HG03565 (cell line): ENCODE results near the gene SRPX2.

ENCODE experiments used
- ATAC-seq: cut with Tn5 transposase; IDR thresholded peaks from one replicate; pipeline ENCODE4 v1.9.1; 2021; ENCODE audit warnings: mild to moderate bottlenecking, moderate library complexity; ENCODE audit not compliant: unreplicated experiment

SRPX2 gene, protein sequence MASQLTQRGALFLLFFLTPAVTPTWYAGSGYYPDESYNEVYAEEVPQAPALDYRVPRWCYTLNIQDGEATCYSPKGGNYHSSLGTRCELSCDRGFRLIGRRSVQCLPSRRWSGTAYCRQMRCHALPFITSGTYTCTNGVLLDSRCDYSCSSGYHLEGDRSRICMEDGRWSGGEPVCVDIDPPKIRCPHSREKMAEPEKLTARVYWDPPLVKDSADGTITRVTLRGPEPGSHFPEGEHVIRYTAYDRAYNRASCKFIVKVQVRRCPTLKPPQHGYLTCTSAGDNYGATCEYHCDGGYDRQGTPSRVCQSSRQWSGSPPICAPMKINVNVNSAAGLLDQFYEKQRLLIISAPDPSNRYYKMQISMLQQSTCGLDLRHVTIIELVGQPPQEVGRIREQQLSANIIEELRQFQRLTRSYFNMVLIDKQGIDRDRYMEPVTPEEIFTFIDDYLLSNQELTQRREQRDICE

DNA sequence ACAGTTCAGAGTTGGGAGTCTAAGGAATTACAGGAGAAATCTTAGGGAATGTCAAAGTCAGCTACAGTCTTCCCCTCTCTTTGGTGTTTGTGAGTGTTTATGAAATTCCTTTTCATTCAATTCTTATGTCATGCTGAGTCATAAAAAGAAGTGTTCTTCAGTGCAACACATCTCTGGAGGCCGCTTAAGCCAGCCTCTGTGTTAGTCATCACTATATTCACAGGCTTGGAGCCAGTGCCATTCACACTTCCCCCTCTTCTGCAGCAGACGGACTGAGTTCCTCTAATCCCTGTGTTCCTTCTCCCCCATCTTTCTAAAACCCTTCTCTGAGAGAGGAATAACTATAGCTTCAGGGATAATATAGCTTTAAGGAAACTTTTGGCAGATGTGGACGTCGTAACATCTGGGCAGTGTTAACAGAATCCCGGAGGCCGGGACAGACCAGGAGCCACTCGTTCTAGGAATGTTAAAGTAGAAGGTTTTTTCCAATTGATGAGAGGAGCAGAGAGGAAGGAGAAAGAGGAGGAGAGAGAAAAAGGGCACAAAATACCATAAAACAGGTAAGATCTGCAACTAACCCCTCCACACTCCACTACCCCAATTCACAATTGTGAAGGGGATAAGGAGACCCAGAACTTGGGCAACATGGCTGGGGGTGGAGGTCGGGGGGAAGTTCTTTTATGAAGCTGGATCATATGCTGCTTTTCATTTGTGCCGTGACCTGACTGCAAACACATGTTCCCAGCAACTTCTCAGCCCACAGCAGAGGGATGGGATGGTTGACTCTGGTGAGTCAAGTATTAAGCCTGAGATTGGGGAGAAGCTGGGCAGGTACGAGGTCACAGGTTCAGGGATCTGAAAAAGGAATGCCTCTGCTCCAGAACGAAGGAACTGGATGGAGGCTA is at the start of gene SRPX2:
Gene SRPX2, plus strand, starts transcription at position 244 of the 905 bp plus-strand sequence. CDS start 2,124 bp downstream, outside the sequence.
- ATAC-seq: no peak

DNA sequence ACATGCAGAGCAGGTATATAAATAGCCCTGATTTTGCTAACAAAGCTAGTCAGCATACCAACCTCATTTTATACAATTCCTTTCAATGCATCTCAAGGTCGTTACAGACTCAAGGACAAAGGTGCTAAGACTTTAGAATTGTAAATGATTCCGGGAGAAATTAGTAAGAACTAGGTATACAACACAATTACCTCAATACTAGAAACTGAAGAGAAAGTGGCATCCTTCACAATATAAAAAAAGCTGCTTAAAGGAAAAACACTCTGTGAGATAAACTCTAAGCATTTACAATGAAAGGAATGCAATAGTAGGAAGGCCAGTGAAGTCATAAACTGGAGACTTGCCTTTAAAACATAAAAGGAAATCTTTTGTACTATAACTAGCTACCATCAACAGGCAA is 47.4 kb upstream of the SRPX2 start:
- ATAC-seq: no peak

DNA sequence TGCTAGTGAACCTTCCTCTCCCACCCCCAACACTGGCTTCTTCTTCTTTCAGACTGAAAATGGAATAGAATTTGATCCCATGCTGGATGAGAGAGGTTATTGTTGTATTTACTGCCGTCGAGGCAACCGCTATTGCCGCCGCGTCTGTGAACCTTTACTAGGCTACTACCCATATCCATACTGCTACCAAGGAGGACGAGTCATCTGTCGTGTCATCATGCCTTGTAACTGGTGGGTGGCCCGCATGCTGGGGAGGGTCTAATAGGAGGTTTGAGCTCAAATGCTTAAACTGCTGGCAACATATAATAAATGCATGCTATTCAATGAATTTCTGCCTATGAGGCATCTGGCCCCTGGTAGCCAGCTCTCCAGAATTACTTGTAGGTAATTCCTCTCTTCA is 44.5 kb upstream of the SRPX2 start:
- ATAC-seq: no peak

DNA sequence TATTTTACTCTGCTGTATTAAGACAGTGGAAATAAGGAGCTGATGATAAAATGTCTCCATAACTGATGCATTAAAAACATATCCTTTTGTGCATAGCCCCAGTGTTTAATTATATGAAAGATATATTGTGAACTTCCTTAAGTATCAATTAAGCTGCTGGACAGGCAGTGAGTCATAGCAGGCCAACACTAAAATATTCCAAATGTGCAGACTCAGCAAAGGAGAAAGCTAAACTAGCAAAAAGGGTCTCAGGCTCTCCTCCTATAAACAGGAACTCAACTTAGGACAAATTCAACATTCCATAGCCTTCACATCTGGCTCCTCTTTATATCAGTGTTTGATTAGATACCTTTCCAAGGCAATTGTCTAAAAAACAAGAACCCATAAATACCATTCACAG is 43.7 kb upstream of the SRPX2 start:
- no peak for ATAC-seq

DNA sequence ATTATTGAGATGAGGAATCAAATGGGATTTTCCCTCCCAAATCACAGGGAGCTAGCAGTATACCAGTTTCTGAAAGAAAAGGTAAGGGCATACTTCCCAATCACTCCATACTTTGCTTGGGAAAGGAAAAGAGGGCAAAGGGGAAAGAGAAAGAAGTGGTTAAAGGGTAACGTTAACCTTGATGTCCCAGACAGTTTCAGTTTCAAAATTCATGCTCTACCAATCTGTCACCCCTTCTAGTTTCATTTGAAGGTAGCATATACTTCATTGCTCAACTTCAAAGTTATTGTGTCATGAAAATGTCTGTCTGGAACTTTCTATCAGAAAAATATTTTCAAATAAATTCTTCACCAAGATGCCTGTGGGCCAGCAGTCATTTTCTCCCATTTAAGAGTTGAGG is 43.2 kb upstream of the SRPX2 start:
- no peak for ATAC-seq

DNA sequence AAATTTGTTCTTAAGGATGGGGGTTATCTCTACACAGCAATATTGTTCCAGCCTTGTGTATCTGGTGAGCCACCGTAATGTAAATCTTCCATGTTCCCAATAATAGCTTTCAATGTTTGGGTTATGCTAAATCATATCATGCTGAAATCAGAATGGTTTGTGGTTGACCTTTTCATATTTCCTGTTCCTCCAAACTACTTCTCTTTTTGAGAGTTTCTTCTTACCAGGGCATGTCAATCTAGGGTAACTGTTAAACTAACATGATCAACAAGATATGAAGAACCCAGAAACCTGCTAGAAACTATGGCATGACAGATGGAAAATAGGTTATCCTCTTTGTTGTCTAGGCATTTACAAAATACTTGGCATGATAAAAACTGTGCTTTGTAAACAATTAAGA is 37.2 kb upstream of the SRPX2 start:
- peak; percentile 61 for ATAC-seq

DNA sequence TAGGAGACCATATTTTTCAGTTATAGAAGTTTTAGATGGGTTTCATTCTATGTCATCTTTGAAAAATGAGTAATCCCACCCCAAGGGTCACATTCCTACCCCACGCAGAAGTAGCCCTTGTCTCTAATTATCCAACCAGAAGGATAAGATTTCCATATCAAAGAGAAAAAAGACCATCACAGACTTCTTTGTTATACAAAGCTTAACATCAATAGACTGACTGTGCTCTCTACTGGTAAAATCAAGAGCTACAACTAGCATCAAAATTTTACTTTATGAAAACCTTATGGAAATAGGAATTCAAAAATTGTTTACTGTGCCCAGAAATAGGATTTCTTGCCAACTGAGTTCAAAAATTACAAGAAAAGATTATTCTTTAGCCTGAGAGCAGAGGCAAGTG is 34.4 kb upstream of the SRPX2 start:
- ATAC-seq: no peak

DNA sequence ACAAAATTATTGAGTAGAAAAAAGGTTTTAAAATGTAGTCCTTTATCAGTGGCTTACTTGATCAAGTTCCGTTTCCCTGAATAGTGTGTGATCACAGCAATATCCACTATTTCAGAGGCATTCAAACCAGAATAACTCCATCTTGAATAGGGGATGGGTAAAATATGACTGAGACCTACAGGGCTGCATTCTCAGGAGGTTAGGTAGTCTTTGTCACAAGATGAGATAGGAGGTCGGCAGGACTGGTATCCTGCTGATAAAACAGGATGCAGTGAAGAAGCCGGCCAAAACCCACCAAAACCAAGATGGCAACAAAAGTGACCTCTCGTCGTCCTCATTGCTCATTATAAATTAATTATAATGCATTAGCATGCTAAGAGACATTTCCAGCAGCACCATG is 32.0 kb upstream of the SRPX2 start:
- no peak for ATAC-seq

DNA sequence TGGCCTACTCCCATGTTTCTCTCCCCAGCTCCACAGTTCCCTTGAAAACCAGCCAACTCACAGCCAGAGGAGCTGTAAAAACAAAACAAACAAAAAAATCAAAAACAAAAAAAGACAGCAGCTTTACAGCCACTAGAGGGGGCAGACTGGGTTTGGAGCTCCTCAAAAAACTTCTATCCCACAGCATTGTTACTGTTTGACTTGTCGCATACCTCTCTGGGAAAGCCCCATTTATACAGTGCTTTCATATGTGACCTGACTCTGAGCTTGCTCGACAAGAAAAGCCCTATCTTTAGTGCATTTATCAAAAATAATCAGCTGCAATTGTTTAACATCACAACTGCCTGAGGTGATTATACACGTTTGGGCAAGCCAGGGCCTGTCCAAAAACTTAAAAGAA is 29.0 kb upstream of the SRPX2 start:
- peak; percentile 100 for ATAC-seq

DNA sequence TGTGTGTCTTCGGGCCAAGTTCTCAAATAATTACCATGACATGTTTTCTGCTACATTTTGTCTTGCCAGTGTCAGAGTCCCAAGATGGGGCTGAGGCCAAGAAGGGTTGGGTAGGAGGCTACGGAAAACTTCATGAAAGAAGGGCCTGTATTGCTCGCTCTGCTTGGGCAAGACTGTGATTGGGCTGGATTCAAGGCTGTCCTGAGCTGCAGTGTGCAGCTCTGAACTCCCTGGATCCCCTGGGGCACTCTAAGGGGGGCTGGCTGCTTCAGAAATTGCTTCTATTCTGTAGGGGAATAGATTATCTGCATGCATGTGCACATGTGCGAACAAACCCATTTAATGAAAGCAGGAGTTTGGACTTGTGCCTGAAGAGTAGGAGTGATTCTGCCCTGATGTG is 21.0 kb upstream of the SRPX2 start:
- ATAC-seq: no peak

DNA sequence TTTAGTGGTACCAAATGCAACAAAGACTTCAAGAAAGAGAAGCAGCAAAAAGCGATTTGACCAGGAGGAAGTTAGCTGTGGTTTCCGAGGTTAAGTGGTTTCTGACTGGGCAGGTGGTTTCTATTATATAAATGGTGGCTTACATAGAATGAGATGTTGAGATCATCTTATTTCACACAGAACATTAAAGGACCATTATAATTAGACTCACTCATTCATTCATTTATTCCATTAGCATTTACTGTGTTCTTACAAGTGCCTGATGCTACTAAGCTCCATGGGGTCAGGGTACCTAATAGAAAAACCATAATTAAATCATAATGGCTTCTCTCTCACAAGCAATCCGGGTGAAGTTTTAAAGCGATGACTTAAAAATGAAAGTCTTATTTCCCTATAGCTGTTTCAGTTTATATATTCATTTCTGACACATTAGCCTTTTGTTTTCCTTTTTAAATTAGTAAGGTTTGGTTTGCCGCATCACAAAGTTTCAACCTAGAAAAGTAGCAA is 18.0 kb upstream of the SRPX2 start:
- ATAC-seq: peak; percentile 93

DNA sequence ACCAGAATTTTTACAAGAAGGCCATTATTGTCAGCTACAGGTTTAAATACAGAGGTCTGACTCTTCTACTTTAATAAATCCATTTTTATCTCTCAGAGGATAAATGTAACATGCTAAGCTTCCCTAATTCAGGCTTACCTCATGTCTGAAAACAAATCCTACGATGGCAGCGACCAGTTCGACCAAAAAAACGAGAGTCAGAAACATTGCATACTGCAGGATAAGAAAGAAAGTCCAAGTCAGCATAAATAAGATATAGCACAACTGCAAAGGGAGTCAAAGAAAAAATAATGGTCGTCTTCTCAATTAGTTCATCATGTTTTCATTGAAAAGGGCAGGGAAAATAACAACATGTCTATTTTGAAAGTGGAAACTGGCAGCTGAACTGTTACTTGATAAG is 9.0 kb upstream of the SRPX2 start:
- no peak for ATAC-seq

DNA sequence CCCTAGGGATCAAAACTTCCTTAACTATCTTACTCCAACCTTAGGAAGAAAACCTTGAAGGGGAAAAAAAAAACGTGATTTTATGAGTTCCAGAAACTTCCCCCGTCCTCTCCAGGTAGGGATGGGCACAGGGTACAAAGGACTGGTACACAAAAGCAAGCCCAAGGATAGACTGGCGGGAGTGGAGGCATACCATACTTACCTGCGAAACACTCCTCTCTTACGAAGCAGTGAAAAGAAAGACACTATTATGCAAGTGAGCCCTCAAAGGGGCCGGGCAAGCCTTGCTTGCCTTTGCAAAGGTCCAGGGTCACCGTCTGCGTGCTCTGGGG is 8.0 kb upstream of the SRPX2 start:
- ATAC-seq: no peak

DNA sequence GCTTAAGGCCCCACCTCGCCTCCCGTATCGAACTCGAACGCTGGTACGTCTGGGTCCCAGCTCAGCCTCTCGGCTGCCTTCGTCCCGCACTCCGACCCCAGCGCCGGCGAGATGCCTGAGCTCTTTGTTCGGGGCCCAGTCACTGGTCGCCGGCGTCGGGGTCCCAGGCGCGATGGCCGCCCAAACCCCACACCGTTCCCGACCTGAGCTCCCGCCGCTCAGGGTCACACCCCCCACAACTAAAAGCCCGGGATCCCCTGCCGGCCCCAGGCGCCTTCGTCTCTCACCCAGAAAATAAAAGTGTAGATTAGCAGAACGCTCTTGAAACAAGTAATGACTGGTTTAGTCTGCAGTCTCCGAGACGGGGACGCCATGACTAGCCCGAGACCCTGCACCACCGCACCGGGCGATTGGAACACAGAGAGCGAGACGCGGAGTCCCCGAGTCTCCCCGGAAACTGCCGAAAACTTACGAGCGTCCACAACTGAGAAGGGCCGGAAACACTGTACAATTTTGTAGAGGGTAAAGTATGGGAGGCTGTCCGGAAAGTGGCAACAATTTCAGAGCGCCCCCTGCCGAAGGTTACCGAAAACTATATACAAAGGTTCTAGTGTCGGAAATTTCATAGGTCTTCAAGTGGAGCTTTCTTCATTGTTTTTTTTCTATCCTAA is 7.5 kb upstream of the SRPX2 start, which contains the start of gene TSPAN6:
Gene TSPAN6, minus strand, starts transcription at position 486 of the 671 bp plus-strand sequence. Its CDS starts 112 bp downstream, at position 374.
- peak; percentile 96 for ATAC-seq

DNA sequence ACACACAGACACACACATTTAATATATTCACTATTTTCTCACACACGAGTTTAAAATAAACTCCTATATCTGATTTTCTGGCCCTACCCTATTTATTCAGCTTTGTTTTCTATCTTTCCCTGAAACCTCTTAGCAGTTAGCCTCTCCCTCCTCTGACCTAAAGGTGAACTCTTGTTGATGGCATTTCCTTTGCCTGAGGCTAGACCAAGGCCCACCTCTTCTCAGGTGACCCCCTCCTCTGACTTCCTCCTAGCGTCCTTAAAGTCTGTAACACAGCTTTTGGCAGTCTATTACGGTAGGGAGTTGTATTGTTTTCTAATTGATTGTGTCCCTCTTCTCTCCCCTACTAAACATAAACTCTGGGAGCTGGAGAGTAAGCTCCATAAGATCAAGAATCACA is 1.7 kb upstream of the SRPX2 start:
- no peak for ATAC-seq

DNA sequence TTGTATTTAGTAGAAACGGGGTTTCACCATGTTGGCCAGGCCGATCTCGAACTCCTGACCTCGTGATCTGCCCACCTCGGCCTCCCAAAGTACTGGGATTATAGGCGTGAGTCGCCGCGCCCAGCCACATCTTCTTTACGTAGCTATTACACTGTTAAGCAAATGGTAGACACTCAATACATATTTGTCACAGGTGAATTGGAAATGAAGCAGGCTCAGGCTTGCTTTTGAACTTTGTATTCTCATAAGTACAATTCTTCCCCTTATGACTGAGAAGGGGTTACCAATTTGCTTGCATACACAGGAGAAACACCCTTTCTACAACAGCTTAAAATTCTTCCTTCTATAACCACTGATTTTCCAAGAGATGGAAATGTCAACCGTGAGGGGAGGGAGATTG is 787 bp upstream of the SRPX2 start:
- ATAC-seq: no peak

DNA sequence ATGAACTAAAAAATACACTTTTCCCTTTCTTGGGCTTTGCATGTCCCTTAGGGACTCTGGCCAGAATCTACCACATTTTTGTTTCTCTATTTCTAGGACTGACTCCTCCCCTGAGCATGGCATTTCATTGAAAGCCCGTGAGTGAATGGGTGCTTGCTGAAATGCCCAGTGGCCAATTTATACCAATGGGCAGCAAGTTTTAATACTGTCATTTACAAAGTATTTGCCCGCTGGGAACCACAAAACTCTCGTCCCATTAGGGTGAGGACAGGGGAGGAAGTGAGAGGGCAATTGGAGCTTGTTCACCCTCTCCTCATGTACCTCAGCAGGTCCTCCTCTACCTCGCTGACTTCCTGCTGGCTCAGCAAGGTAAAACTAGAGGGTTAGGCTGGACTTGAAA is 1.1 kb downstream of the SRPX2 start:
- no peak for ATAC-seq

DNA sequence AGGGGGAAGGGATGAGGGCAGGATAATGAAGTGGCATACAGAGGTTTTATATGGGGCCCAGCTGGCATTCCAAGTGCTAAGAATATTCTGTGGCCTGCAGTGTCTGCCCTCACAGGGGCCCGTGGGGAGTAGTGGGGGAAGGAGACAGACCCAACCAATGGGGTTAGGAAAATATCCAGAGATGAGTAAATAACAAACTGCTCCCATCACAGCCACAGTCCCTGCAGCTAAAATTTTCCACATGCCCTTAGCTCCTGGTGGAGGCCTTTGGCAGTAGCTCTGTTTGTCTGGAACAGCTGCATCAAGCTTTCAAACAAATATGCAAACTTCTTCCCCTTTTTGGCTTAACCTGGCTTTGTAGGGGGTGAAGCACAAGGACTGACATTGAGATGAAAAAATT is 3.1 kb downstream of the SRPX2 start:
- no peak for ATAC-seq

DNA sequence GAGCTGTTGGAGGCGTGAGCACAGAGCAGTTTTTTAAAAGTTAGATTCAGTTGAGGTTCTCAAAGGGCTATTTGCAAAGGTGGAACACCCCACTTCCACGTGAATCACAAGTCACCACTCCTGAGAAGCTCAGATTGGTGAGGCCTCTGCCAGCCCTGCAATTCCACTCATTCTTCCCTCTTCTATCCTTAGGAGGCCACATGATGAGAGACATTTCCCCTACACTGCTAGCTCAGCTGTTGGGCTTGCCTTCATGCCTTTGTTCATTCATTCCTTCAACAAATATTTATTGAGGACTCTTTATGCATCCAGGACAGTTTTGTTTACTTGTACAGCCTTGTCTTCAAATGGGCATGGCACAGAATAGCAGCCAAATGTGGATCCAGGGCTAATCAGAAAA is 3.7 kb downstream of the SRPX2 start:
- no peak for ATAC-seq

DNA sequence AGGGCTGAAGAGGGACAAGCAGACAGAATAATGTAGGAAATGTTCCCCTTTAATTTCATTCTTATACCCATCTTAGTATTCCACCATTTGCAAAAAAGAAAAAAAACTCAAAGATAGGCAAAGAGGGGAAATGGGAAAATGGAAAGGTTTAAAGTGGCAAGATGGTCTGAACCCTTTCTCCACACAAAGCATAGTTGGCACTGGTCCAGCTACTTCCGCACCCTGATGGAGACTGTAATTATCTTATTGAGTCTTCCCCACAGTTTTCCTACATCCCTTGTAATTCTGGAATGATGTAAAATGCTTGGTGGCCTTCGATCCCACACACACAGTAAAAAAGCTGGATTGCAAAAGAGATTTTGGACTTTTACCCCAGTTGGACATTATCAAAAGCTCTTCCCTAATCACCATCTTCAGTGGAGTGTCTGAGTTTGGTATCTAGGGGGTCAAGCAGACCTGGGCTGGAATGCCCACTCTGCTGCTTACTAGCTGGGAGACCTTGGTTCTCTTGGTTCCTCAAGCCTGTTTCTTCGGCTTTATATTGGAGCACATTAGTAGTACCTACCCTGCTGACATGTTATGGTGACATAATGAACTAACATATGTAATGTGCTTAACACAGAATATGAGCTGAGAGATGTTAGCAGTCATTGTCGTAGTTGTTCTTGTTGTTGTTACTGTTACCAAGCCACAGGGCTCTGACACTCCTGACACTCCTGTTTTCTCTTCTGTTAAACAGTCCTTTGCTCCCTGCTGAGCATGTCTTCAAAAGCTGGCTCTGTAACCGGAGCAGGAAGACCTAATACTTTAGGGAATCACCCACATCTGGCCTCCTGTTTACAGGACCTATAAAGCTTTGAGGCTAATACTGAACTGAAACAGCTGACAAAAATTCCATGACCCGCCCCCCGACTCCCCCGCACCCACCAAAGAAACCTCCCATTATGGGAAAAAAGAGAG is 4.7 kb downstream of the SRPX2 start:
- no peak for ATAC-seq
